Fibroblast of pulmonary artery (primary cell): Measurements from ENCODE around the gene TAF8.

Experiments
- DNase-seq: peaks from one replicate; pipeline ENCODE4 v3.0.0-alpha.2; 2010; ENCODE audit warnings: low read depth
- H3K4me3 ChIP-seq: replicated peaks from 2 replicates; pipeline ENCODE4 v1.5.1; 2011; ENCODE audit warnings: low read depth, mild to moderate bottlenecking, control low read depth, low read length, moderate library complexity
- CTCF ChIP-seq: IDR thresholded peaks from 2 replicates; pipeline ENCODE4 v1.5.1; 2011; ENCODE audit warnings: mild to moderate bottlenecking, control low read depth, low read length, inconsistent platforms; ENCODE audit errors: missing control alignments

Gene TAF8

GRCh38 chr6:42113936-42114636 lies 63.8 kb downstream of the TAF8 start:
- no peak overlapping the region for H3K4me3 ChIP-seq
- no peak for TF ChIP-seq CTCF
- DNase-seq: no peak

GRCh38 chr6:42117843-42118161 lies 67.5 kb downstream of the TAF8 start:
- no peak for TF ChIP-seq CTCF
- H3K4me3 ChIP-seq: no peak overlapping the region
- DNase-seq: no peak

- TF ChIP-seq CTCF: no peak
- no peak overlapping the region for H3K4me3 ChIP-seq
- no peak for DNase-seq
Measured at GRCh38 chr6:42118162-42119001, 68.1 kb downstream of the TAF8 start.

DNA sequence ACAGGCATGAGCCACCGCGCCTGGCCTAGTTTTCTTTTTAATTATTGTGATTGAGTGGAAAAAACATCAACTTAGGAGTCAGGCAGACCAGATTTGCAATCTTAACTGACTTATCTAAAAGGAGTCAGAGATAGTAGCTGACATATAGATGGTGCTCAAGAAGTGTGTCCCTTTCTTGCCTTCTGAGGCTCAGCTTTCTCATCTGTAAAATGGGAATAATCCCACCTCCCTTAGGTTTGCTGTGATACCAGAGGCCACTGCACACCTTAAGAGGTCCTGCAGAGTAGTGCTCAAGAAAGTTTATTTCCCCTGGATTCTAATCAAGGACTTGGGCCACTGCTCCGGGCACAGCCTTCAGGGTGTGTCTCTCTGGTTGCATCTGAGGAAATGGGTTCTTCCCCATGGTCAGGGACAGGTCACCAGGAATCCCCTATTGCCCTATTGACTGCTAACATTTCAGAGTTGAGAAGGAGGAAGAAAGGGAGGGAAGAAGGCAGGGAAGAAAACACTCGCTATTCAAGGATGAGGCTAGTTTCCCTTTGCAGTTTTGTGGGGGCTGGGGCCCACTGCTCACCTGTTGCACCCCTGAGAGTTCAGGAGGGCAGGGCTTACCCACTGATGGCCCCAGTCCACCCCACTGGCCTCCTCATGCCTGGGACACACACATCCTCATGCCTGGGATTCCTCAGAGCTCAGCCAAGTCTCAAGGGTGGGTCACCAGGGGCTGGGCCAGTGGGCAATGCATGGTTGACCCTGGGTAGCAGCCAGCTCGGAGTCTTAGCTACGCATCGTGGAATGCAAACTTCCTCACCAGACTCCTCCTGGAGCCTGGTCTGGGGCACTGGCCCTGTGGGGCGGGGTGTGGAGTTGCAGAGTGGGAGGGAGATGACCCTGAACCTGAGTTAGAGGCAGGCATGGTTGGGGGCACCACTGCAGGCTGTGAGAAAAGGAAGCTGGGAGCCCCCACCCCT lies 70.9 kb downstream of the TAF8 start:
- no peak overlapping the region for H3K4me3 ChIP-seq
- TF ChIP-seq CTCF: no peak
- no peak for DNase-seq

DNA sequence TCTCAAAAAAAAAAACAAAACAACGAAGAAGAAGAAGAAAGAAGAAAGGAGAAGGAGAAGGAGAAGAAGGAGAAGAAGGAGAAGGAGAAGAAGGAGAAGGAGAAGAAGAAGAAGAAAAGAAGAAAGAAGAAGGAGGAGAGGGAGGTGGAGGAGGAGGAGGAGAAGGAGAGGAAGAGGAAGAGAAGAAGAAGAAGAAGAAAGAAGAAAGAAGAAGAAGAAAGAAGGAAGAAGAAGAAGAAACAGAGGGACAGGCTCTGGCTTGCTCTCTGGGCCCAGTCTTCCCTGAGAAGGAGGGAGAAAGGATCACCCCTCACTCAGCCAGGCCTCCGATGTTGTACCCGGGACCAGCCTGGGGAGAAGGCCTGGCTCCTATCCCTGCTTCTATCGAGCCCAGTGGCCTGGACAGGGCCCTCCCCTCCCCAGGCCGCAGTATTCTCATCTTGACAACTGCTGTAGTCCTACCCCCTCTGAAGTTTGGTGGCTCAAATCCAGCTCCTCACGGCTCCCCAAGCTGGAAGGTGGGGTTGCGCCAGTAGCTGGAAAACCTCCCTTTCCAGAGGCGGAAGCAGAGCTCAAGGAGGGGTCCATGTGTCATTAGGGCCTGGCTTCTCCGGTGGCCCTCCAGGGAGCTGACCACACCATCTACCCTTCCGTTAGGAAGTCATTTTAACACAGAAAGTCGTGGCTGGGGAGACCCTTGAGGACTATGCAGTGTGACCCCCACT lies 73.2 kb downstream of the TAF8 start:
- no peak for TF ChIP-seq CTCF
- no peak for DNase-seq
- H3K4me3 ChIP-seq: no peak overlapping the region

GRCh38 chr6:42124223-42124836 lies 74.0 kb downstream of the TAF8 start:
- TF ChIP-seq CTCF: no peak
- no peak overlapping the region for H3K4me3 ChIP-seq

More at GRCh38 chr6:42124223-42124836, 74.0 kb downstream of the TAF8 start:
- no peak for DNase-seq
